HG03175 (cell line): Measurements from ENCODE around the gene DGKQ.
"Not testable (repeated sequence)": the region's sequence is repeated elsewhere in the genome, so short reads cannot be mapped to it uniquely, and the experiment has no call there.

ENCODE experiments used
- ATAC-seq: cut with Tn5 transposase; IDR thresholded peaks from one replicate; pipeline ENCODE4 v1.9.1; 2021; ENCODE audit warnings: mild to moderate bottlenecking, moderate library complexity; ENCODE audit not compliant: unreplicated experiment

DGKQ gene

DNA sequence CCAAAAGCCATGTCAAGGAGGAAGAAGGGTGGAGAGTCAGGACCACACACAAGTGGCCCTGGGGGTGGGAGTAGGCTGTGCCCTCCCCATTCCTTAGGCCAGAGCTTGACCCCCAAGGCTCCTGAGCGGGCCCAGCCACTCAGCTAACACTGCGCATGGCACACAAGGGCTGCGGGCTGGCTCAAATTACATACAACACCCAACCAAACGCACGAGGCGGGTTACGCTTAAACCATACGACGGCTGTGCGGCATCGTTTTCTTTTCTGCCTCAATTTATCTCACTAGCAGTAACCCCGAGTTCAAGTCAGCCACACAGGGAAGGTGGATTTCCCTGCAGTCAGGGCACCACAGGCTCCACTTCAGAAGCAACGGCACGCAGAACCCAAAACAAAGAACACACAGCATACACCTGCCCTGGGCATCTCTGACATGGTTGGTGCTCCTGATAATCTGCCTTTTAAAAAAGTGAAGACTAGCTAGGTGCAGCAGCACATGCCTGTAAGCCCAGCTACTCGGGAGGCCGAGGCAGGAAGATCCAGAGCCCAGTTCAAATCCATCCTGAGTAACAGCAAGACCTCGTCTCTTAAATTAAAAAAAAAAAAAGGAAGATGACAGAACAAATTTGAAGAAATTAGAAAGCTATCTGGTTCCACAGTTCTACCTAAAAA, 44.1 kb downstream of the DGKQ start:
- no peak for ATAC-seq

DNA sequence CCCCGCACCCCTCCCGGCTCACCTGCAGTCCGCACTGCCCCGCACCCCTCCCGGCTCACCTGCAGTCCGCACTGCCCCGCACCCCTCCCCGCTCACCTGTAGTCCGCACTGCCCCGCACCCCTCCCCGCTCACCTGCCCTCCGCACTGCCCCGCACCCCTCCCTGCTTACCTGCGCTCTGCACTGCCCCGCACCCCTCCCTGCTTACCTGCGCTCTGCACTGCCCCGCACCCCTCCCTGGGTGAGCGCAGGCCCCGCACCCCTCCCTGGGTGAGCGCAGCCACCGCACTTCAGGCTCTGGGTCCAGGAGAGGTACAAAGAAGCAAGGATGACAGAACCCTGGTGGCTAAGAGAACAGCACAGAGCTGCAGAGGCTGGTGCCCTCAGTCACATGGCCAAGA, 45.8 kb downstream of the DGKQ start:
- ATAC-seq = not testable (repeated sequence)

DNA sequence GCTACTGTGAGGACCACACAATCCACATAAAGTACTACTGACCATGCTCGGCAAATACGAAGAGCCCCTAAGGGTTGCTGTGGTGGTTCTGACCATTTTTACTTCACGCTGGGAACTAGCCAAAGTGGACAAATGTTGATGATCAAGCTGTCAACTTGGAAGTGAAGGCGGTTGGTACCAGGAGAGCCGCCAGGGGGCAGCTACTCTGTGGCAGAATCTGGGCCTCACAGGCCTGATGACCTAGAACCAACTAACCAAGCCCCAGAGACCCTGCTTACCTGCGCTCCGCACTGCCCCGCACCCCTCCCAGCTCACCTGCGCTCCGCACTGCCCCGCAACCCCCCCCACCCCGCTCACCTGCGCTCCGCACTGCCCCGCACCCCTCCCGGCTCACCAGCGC, 46.8 kb downstream of the DGKQ start:
- ATAC-seq = no peak

DNA sequence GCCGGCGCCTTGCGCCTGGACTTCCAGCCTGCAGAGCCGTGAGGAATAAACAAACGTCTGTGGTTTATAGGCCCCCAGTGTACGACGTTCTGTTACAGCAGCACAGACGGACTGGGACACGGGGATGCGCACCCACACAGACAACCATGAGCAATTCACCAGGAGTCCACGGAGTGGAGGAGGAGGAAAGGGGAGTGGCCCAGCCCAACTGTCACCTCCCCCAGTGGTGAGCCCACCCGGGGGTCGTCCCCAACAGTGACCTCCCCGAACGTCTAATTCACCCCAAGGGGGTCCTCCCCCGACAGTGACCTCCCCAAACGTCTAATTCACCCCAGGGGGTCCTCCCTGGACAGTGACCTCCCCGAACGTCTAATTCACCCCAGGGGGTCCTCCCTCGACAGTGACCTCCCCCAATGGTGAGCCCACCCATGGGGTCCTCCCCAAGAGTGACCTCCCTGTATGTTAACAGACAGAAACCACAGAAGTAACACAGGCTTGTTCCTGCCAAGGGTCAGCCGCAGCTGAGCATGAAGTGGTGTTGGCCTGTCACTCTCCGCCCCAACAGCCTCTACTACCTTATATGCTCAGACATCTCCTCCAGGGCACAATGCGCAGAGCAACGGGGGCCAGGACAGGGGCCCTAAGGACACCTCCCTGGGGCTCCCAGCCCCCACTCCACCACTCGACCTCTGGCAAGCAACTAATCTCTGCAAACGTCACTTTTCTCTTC, 47.4 kb downstream of the DGKQ start:
- no peak for ATAC-seq

DNA sequence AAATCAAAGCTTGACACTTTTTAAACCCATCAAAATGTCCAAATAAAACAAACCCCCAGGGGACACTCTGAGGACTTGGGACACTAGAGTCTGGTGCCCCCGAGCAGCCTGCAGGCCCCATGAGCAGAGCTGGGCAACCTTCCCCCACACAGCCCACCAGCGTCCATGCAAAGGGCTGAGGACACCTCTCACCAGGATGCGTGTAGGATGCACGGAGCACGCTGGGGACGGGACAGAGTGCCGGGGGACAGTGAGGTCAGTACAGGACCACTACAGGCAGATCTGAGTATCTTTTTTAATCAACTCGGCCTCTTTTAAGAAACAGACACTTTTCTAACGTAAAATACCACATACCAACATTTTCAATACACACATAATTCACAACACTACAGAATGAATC, 48.2 kb downstream of the DGKQ start:
- ATAC-seq = no peak

DNA sequence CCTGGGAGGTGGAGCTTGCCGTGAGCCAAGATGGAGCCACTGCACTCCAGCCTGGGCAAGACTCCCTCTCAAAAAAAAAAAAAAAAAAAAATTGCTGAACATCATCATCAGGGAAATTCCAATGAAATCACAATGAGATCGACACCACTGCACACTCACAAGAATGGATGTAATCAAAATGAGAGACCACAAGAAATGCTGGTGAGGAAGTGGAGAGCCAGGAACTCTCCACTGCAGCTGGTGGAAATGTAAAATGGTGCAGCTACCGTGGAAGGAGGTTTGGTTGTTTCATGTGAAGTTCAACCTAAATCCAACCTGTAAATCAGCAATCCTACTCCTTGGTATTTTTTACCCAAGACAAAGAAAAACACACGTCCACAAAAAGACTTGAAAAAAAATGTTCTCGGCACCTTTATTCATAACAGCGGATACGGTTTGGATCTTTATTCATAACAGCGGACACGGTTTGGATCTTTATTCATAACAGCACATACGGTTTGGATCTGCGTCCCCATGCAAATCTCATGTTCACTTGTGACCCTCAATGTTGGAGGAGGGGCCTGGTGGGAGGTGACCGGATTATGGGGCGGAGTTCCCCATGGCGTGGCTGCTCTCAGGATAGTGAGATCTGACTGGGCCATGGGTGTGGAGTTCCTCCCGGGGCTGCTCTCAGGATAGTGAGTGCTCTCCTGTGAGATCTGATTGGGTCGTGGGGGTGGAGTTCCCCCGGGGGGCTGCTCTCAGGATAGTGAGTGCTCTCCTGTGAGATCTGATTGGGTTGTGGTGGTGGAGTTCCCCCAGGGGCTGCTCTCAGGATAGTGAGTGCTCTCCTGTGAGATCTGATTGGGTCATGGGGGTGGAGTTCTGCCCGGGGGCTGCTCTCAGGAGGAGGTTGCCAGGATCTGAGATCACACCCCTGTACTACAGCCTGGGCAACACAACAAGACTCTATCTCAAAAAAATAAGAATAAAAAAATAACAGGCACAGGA, 49.0 kb downstream of the DGKQ start:
- ATAC-seq = no peak

DNA sequence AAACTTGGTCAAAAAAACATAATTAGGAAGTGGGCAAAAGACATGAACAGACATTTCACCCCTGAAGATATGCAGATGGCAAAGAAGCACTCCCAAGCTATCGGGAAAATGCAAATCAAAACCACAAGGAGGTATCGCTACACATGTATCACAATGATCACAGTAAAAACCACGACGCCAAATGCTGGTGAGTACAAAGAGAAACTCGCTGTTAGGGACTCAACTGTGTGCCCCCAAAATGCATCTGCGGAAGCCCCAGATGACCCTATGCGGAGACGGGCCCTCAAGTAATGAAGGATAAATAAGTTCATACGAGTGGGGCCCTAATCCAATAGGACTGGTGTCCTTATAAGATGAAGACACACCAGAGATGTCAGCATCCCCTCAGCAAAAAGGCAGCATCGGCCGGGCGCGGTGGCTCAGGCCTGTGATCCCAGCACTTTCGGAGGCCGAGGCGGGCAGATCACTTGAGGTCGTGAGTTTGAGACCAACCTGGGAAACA, 51.5 kb downstream of the DGKQ start:
- ATAC-seq = no peak

DNA sequence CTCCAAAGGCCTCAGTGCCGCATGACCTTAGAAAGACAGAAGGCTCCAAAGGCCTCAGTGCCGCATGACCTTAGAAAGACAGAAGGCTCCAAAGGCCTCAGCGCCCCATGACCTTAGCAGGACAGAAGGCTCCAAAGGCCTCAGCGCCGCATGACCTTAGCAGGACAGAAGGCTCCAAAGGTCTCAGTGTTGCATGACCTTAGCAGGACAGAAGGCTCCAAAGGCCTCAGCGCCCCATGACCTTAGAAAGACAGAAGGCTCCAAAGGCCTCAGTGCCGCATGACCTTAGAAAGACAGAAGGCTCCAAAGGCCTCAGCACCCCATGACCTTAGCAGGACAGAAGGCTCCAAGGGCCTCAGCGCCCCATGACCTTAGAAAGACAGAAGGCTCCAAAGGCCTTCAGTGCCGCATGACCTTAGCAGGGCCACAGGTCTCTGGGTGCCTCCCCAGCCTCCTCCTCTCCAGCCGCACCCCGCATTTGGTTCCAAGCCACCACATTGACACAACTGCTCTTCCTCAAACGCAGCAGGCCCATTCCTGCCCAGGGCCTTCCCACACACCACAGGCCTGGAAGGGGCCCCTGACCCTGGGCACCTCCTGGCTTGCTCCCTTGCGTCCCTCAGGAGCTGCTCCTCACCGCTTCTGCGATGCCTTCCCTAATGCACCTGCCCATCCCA, 54.2 kb downstream of the DGKQ start:
- not testable (repeated sequence) for ATAC-seq

DNA sequence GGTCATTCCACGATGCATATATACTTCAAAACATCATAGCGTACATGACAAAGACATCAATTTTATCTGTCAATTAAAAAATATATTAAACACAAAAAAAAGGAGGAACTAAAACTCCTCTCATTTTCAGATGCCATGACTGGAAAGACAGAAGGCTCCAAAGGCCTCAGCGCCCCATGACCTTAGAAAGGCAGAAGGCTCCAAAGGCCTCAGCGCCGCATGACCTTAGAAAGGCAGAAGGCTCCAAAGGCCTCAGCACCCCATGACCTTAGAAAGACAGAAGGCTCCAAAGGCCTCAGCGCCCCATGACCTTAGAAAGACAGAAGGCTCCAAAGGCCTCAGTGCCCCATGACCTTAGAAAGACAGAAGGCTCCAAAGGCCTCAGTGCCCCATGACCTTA, 54.8 kb downstream of the DGKQ start:
- not testable (repeated sequence) for ATAC-seq

DNA sequence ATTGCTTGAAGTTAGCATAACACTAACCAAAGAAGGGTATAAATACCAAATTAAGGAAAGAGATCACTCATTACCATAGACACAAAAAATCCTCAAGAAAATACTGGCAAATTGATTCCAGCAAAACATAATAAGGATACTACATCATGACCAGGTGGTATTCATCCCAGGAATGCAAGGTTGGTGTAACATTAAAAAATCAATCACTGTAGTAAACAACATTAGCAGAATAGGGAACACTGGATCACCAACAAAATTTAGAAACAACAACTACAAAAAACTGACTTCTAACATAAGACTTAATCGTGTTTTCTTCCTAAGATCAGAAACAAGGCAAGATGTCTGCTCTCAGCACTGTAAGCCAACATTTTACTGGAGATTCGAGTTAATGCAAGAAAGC, 55.4 kb downstream of the DGKQ start:
- no peak for ATAC-seq

DNA sequence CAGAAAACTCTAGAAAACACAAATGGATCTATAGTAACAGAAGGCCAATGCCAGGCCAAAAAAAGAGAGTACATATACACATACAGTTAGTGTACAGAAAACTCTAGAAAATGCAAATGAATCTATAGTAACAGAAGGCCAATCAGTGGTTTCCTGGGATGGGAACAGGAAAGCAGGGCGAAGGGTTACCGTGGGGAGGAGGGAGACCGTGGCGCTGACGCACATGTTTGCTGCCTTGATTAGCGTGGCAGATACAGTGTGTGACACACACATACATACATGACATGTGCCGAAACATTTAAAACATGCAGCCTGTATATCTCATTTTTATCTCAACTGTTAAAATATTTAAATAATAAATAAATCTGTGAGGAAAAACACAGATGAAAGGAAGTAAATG, 55.9 kb downstream of the DGKQ start:
- no peak for ATAC-seq

DNA sequence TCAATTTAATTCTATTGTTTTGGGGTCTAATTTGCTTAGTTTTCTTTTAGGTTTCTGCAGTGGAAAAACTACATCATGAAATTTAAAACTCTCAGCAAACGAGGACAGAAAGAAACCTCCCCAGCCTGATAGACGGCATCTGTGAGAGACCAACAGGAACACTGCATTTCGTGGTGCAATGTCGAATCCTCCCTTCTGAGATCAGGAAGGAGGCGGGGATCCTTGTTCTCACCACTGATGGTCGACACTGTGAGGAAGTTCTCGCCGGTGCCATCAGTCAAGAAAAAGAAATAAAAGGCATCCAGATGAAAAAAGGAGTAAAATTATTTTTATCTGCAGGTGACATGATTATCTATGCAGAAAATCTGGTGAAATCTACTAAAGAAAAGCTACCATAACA, 57.8 kb downstream of the DGKQ start:
- no peak for ATAC-seq

DNA sequence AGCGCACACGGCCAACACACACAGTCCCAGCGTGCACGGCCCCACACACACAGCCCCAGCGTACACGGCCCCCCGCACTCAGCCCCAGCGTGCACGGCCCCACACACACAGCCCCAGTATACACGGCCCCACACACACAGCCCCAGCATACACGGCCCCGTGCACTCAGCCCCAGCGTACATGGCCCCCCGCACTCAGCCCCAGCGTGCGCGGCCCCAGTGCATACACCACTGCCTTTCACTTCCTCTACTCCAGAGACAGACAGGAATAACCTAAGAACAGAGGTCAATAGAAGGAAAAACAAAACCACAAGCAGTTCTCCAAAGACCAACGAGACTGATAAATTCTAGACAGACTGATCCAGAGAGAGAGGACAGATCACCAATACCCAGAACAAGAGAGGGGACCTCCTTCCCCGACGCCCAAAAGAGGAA, 58.3 kb downstream of the DGKQ start:
- ATAC-seq = no peak

DNA sequence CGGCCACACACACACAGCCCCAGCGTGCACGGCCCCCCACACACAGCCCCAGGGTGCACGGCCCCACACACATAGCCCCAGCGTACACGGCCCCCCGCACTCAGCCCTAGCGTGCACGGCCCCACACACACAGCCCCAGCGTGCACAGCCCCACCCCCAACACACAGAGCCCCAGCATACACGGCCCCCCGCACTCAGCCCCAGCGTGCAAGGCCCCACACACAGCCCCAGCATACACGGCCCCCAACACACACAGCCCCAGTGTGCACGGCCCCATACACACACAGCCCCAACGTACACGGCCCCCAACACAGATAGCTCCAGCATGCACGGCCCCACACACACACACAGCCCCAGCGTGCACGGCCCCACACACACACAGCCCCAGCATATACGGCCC, 58.8 kb downstream of the DGKQ start:
- no peak for ATAC-seq

DNA sequence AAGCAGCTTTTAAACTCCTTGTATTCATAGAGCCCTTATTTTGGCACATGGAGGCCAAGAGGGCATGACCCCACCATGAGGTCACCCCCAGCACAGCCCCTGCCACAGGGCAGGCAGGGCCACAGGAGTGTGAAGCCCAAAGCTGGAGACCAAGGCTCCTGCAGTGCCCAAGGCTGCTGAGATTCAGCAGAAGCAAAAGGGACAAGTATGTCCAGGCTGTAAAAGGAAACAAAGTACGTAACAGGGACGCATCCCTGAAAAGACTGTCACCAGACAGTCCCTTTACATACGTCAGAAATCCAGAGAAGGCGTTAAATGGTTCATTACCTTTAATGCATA, 60.1 kb downstream of the DGKQ start:
- ATAC-seq = no peak

DNA sequence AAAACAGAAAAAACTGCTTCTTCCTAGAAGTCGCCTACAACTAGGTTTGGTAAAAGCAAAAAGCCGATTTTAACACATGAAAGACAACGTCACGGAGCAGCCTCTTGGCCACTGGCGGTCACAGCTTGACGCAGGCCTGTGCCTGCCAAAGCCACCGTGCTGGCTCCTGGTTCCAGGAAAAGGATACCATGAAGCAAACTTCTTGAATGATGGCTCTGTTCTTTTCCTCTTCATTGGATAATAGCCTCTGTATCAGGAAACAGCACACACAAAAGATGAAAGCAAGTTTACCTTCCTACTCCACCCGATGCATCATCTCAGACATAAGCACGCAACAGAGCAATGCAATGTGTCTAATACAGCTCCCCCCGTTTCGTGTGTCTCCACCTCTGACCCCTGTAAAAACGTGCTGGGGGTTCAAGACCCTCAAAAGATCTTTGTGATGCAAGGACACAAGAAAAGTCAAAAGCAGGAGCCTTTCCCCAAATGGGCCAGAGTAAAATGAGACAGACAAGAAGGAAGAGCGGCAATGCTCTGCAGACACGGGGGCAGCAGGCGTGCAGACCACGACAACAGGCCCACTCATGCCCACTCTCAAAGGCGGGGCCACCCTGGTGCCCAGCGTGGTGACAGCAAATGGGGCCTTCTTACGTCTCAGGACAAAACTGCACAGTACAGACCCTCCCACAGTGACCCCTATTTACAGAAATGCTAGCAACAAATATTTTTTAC, 60.7 kb downstream of the DGKQ start:
- ATAC-seq = no peak

DNA sequence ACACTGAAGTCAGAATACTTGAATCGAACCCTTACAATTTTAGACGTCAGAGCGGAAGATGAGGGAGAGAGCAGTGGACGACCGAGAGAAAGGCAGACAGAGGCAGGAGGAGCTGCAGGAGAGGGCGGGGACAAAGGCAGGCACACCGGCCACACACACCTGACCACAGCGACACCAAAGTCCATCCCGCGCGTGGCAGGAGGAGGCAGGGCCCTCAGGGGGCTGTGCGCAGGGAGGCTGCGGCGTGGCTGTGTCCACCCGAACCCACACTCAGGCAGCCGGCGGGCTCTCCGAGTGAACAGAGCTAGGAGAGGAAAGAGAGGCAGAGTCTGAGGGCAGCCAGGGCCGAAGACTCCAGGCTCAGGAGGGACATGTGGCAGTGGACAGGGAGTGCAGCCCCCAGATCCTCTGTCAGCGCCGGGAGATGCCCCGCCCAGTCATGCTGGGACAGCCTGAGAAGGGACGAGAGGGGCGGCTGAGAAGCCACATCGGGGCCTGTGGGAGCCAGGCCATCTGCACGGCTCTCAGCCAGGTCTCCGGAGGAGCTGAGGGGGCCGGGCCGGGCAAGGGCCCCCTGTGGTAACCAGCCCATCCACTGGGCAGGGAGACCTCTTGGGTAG, 61.4 kb downstream of the DGKQ start:
- no peak for ATAC-seq

DNA sequence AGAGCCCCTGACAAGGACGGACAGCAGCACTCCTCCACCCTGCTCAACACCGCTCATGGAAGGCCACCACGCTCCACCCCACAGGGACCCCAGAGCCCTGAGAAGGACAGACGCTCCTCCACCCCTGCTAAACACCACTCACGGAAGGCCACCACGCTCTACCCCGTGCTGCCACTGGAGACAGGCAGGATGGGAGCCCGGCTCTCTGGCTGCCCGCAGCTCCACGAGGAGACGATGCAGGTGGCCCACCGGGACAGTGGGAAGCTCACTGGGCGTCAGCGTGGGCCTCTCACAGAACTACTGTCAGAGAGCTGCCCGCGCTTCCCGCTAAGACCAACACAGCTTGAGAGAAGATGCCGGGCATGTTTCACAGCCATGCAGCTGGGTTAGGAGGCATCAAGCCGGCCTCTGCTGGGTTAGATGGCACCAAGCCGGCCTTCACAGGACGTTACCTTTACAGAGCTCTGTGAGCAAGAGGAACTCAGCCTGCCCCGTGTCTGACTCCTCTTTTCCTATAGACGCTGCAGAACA, 62.1 kb downstream of the DGKQ start:
- no peak for ATAC-seq

DNA sequence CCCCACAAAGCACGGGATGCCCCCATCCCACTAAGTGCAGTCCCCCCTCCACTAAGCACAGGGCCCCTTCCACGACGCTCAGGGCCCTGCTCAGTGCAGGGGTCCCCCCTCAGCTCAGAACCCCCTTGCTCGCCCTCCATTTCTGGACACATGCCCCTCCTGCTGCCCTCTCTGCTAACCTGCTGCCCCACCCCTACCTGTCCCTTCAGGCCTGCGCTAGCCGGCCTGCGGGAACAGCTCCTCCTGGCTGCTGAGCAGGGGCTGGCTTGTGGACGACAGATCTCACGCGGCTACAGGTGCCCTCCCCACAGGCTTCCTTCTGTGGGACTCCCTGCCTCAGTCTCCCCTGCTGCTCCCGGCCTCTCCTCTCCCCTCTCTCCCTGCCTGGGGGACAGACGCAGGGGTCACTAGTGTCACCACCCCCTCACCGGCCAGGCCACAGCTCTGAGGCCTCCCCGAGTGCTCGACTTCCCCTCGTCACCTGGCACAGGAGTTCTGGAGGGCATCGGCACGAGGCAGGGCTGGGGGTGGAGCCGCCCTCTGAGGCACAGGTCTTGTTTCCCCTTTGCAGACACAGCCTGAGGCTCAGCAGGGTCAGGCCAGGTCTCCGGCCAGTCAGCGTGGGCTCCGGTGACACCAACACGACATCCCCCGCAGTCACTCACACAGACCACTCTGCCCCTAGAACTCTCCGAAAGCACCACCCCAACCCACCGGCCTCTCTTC, 62.8 kb downstream of the DGKQ start:
- ATAC-seq = no peak
